Limb (tissue), 2 donors: ENCODE results near the gene SDHA.

Source experiments
- DNase-seq, 2 donors: peaks; one replicate each; pipeline ENCODE4 v3.0.0-alpha.2; 2016; ENCODE audit errors: extremely low spot score in 2 of 2

SDHA gene

GRCh38 chr5:185095-186070 lies 32.7 kb upstream of the SDHA start:
- DNase-seq: no peak

- DNase-seq: no peak
Observed at GRCh38 chr5:186091-187041, 31.8 kb upstream of the SDHA start.

DNA sequence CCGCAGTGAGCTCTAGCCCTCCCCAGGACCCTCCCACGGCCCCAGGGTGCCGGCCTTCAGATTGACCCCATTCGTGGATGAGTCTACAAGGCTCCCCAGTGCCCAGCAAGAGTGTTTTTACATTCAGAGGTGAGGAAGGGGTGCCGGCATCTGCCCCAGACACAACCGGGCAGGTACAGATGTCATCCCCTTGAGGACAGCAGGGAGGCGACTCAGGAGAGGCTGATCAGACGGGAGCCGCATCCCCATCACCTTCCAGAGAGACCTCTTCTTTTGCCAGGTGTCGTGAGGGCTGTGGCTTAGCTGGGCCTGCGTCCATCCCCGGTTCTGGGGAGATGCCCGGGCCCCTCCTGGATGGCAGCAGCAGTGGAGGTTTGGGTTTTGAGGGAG lies 31.1 kb upstream of the SDHA start:
- no peak for DNase-seq

DNA sequence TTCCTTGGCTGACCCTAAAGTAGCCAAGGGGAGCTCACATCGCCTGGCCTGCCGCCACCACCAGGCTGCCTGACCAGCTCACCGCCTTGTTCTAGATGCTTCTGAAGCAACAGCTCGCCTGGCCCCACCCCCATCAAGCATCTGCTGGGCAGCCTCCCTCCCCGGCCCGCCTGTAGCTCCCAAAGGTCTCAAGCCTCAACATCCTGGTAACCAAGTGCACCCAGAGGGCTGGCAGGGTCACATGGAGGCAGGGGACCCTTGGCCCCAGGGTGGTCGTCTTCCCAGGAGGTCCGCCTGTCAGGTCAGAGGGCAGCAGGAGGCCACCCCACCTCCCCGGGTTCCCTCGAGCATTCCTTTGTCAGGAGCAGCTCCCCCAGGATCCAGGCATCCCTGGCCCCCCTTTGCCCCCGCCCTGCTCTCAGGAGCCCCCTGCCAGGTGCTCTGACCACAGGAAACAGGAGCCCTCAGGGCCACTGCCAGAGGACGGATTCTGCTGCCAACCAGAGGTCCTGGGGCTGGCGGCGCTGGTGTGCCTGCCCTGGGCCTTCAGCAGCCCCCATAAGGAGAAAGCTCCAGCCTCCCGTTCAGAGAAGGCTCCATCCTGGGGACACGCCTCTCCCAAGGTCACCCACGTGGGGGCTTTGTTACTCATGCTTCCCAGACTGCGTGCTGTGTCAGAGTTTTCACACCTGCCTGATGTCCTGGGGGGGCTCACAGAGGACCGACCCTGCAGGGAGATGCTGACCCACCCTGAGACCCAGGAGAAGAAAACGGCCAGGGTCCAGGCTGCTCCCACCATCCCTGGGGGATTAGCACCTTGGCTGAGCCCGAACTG lies 30.3 kb upstream of the SDHA start:
- DNase-seq: no peak

- peak; percentile 80 to 91 for DNase-seq
Observed at GRCh38 chr5:188488-189481, 29.3 kb upstream of the SDHA start.

DNA sequence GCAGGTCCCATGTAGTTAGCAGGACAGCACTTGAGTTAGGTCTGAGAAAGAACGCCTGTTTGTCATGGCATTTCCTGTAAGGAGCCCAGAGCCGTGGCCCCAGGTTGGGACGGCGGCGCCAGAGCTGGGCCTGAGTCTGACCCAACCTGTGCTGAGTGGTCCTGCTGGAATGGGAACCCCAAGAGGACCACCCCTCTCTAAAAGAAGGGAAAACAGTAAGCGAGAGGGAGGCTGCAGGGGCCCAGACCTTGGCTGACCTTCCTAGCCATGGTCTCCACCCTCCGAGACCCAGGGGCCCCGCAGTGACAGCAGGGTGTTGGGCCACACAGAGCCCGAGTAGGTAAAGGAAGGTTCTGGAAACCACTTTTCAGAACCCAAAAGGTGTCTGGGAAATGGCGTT lies 28.6 kb upstream of the SDHA start:
- no peak for DNase-seq

DNA sequence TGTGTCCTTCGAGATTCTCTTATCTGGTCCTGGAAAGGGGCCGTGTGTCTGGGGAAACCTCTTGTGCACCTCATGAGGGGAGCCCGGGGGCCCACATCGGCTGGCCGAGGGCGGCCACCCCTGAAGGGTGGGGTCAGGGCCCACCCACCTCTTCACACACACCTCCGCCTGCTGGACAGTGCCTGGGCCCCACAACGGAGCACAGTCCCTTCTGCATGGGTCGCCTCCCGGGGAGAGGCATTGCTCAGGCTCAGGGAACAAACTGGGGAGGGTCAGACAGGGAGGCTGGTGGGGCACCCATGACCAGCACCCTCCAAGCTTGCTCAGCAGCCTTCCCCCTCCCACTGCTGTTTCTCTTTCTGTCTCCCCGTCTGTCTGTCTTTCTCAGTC lies 28.1 kb upstream of the SDHA start:
- DNase-seq: no peak

DNA sequence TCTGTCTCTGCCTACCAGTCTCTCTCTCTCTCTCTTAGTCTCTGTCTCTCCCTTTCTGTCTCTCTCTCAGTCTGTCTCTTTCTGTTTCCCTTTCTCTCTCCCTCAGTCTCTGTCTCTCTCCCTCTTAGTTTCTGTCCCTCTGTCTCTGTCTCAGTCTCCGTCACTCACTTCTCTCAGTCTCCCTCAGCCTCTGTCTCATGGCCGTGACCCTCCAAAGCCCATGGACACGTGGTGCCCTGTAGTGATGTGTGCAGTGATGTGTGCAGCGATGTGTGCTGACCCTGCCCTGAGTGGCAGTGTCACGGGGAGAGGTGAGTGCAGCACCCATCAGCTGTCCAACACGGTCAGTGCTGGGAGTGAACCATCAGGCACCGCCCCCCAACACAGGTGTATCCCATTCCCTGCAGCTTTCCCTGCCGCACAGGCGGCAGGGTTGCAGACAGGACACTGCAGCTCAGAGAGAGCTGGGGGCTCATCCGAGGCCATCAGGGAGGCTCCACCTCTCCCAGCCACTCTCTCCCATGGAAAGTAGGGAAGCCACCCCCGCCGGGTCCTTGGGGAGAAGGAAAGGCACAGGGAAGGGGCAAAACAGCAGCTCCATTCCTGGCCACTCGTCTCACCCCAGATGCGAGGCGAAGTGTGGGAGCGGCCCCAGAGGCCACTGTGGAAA lies 27.6 kb upstream of the SDHA start:
- no peak for DNase-seq

- DNase-seq: peak in 1 of 2 donors; percentile 51
Observed at GRCh38 chr5:191036-191948, 26.8 kb upstream of the SDHA start, which contains the start of gene LRRC14B. Gene LRRC14B, plus strand, starts transcription at chr5:191495. Its CDS starts 44 bp downstream, at chr5:191539.

- DNase-seq: no peak
Observed at GRCh38 chr5:191949-192690, 26.0 kb upstream of the SDHA start.

GRCh38 chr5:192691-192969 lies 25.5 kb upstream of the SDHA start:
- DNase-seq: no peak

- no peak for DNase-seq
Observed at GRCh38 chr5:192970-193831, 24.9 kb upstream of the SDHA start.

GRCh38 chr5:194102-194501 lies 24.0 kb upstream of the SDHA start:
- no peak for DNase-seq

- DNase-seq: no peak
Observed at GRCh38 chr5:194603-195209, 23.4 kb upstream of the SDHA start.

DNA sequence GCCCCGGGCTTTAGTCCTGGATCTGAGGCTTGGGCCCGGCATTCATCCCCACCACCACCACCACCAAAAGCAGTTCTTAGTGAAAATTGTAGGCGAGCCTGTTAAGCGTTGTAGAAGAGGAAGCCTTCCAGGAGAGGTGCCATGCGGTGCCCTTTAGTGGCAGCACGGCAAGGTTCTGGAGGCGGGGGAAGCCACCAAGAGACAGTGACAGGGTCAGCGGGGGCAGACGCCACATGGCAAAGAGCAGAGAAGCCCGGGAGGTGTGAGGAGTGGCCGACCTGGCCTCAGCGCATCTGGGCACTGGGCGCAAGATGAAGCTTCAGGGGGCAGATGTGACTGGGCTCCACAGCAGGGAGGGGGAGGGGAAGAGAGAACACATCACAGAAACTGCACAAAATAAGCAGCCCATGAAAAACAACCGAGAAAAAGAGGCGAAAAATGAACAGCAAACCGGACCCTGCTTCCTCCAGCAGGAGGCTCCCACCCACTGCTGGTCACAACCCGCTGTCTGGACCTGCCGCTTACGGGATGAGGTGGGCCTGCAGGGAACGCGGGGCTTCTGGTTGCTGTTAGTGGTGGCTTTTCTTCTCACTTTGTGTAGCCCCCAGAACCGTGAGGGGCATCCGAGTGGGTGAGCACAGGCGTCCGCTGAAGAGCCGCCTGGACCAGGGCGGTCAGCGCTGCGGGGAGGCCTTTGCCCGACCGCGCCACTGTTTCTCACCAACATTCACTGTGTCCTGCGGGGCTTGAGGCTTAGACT lies 22.5 kb upstream of the SDHA start:
- peak in 1 of 2 donors; percentile 24 for DNase-seq

DNA sequence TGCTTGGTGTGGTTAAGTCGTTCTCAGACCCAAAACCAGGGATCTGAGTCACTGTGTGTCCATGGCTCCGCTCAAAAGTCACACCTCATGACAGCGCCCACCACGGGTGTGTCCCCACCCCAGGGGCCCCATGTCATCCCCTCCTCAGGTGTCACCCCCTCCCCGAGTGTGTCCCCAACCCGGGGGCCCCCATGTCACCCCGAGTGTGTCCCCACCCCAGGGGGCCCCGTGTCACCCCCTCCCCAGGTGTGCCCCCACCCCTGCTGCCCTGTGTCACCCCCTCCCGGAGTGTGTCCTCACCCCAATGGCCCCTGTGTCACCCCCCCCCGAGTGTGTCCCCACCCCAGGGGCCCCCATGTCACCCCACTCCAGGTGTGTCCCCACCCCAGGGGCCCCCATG lies 21.8 kb upstream of the SDHA start:
- DNase-seq: peak in 1 of 2 donors; percentile 31
